ENCODE measurements around the gene CELA3B.
"Not testable (repeated sequence)": the region's sequence is repeated elsewhere in the genome, so short reads cannot be mapped to it uniquely, and the experiment has no call there.

The CELA3B gene

DNA sequence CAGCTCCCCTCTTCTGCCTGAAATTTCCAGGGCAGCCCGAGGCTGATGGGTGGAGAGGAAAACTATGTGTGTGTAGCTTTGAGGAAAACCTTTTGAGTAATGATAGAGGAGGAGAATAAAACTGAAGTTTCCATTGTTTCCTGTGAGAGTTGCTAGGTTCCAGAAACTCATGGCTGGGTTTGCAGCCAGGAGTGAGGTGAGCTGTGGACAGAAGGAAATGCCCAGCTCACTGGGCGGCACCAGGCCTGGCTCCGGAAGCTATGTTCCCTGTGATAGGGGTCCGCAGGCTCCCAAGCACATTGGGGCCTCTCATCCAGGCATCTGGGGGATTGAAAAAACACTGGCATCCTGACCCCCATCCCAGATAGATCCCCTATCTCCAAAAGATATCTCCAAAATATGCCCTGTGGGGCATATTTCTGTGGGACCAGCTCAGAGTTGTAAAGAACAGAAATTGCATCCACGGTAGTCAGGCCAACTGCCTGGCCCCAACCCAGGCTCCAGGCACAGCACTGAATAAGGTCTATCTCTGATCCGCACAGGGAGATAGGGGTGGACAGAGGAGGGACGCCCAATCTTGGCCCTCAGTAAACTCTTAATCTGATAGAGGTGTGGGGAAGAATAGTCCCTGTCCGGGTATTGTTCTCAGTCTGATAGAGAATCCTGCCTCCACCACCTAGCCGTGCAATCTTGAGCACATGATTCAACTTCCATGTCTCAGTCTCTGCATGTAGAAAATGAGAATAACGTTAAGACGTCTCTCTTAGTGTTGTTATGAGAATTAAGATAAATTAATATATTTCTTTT is 37.9 kb upstream of the CELA3B start:
- no peak for DNase-seq (ENCODE audit: low spot score in 2 of 2)
- no peaks in the 10 kb centered on the region for H3K9me3 Mint-ChIP-seq

GRCh38 chr1:21939650-21940374 is 37.0 kb upstream of the CELA3B start:
- Mint-ChIP-seq H3K27me3 (peaks cover 13% of the 10 kb centered on the region), H3K9me3 (no peaks in the 10 kb centered on the region), H3K27ac (no peak overlapping the region), H3K4me3 (no peak overlapping the region), H3K4me1 (peaks cover 12% of the 10 kb centered on the region), H3K36me3 (no peaks in the 10 kb centered on the region)
- ATAC-seq (ENCODE audit: low read depth) (no peak), DNase-seq (ENCODE audit: low spot score in 2 of 2) (no peak)

More for the DNA sequence above, 37.9 kb upstream of the CELA3B start:
- ATAC-seq (ENCODE audit: low read depth): no peak
- no peaks in the 10 kb centered on the region for H3K36me3 Mint-ChIP-seq
- H3K4me1 Mint-ChIP-seq: peaks cover 12% of the 10 kb centered on the region
- peaks cover 13% of the 10 kb centered on the region for H3K27me3 Mint-ChIP-seq
- H3K4me3 Mint-ChIP-seq: peak overlapping the region; percentile 73
- no peak overlapping the region for H3K27ac Mint-ChIP-seq

DNA sequence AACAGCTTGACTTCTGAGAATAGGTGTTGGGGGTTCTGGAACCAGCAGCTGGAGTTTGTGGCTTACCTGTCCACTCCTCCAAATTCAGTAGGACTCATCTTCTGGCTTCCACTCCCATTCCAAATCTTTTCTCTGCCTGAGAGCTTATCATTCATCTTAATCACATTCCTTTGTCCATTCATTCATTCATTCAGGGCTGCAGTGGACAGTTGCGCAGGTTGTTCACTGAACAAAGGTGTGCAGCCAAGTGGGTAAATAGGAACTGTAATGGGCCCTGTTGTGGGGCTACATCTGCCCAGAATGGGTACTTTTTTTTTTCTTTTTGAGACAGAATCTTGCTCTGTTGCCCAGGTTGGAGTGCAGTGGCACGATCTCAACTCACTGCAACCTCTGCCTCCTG is 36.3 kb upstream of the CELA3B start:
- Mint-ChIP-seq H3K4me1 (peaks cover 11% of the 10 kb centered on the region), H3K9me3 (no peaks in the 10 kb centered on the region), H3K36me3 (no peaks in the 10 kb centered on the region), H3K27me3 (peaks cover 10% of the 10 kb centered on the region), H3K27ac (no peak overlapping the region), H3K4me3 (no peak overlapping the region)
- ATAC-seq (ENCODE audit: low read depth): no peak
- no peak for DNase-seq (ENCODE audit: low spot score in 2 of 2)

GRCh38 chr1:21941370-21941769 is 35.5 kb upstream of the CELA3B start:
- DNase-seq (ENCODE audit: low spot score in 2 of 2) (no peak), ATAC-seq (ENCODE audit: low read depth) (no peak)
- no peaks in the 10 kb centered on the region for H3K9me3 Mint-ChIP-seq
- H3K36me3 Mint-ChIP-seq: no peaks in the 10 kb centered on the region
- H3K4me1 Mint-ChIP-seq: peaks cover 7% of the 10 kb centered on the region
- no peak overlapping the region for H3K4me3 Mint-ChIP-seq
- peaks cover 7% of the 10 kb centered on the region for H3K27me3 Mint-ChIP-seq
- no peak overlapping the region for H3K27ac Mint-ChIP-seq

GRCh38 chr1:21942464-21942863 is 34.4 kb upstream of the CELA3B start:
- peaks cover 7% of the 10 kb centered on the region for H3K27me3 Mint-ChIP-seq
- no peak overlapping the region for H3K27ac Mint-ChIP-seq
- ATAC-seq (ENCODE audit: low read depth): no peak
- no peak overlapping the region for H3K4me3 Mint-ChIP-seq
- no peaks in the 10 kb centered on the region for H3K36me3 Mint-ChIP-seq
- no peaks in the 10 kb centered on the region for H3K9me3 Mint-ChIP-seq
- H3K4me1 Mint-ChIP-seq: peaks cover 7% of the 10 kb centered on the region
- no peak for DNase-seq (ENCODE audit: low spot score in 2 of 2)

GRCh38 chr1:21942959-21943640 is 33.7 kb upstream of the CELA3B start:
- H3K27ac Mint-ChIP-seq; H3K36me3 Mint-ChIP-seq; H3K4me3 Mint-ChIP-seq; DNase-seq (ENCODE audit: low spot score in 2 of 2); H3K9me3 Mint-ChIP-seq; ATAC-seq (ENCODE audit: low read depth); H3K27me3 Mint-ChIP-seq; H3K4me1 Mint-ChIP-seq: not testable (repeated sequence)

- no peaks in the 10 kb centered on the region for H3K36me3 Mint-ChIP-seq
- H3K4me3 Mint-ChIP-seq: no peak overlapping the region
- H3K9me3 Mint-ChIP-seq: no peaks in the 10 kb centered on the region
- ATAC-seq (ENCODE audit: low read depth): no peak
- no peak for DNase-seq (ENCODE audit: low spot score in 2 of 2)
- peaks cover 2% of the 10 kb centered on the region for H3K27me3 Mint-ChIP-seq
- H3K4me1 Mint-ChIP-seq: peaks cover 3% of the 10 kb centered on the region
- no peak overlapping the region for H3K27ac Mint-ChIP-seq
Measured at GRCh38 chr1:21944733-21945073, 32.1 kb upstream of the CELA3B start.

DNA sequence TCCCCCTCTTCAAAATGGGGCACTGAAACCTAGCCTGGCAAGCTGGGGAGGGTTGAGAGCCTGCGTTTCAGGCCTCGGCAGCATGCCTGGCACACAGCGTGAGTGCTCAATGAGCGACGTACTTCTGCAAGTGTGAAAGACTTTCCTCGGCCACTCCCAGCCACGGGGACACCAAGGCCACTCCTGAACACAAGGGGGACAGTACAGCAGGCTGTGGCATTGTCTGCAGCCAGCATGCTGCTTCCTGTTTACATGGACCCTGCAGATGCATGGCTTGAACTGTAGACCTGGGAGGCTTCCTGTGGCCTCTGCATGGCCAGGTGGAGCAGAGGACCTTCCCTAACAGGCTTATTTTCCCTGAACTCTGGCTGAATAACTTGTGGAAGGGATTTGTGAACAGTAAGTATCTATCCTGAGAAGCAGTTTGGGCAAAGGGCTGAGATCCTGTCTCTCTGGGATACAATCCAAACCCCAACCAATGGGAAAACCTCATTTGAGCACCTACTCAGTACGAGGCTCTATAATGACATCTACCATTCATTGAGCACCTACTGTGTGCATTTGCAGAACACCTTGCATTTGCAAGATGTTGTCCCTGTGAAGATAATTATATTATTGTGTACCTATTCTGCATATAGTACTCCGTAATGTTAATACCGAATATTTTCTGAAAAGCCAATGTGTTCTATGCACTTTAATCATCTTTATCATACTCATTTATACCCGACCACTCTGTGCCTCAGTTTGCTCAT is 29.8 kb upstream of the CELA3B start:
- no peak overlapping the region for H3K27ac Mint-ChIP-seq

GRCh38 chr1:21950734-21951133 is 26.1 kb upstream of the CELA3B start:
- Mint-ChIP-seq H3K4me1 (no peaks in the 10 kb centered on the region), H3K27me3 (no peaks in the 10 kb centered on the region), H3K27ac (no peak overlapping the region), H3K9me3 (no peaks in the 10 kb centered on the region), H3K4me3 (no peak overlapping the region), H3K36me3 (no peaks in the 10 kb centered on the region)
- ATAC-seq (ENCODE audit: low read depth): no peak
- no peak for DNase-seq (ENCODE audit: low spot score in 2 of 2)

More for the DNA sequence above, 29.8 kb upstream of the CELA3B start:
- H3K36me3 Mint-ChIP-seq: no peaks in the 10 kb centered on the region
- no peaks in the 10 kb centered on the region for H3K4me1 Mint-ChIP-seq
- no peak overlapping the region for H3K4me3 Mint-ChIP-seq
- ATAC-seq (ENCODE audit: low read depth): no peak
- H3K9me3 Mint-ChIP-seq: no peaks in the 10 kb centered on the region
- no peaks in the 10 kb centered on the region for H3K27me3 Mint-ChIP-seq
- DNase-seq (ENCODE audit: low spot score in 2 of 2): no peak

GRCh38 chr1:21951226-21951870 is 25.5 kb upstream of the CELA3B start:
- no peak for ATAC-seq (ENCODE audit: low read depth)
- DNase-seq (ENCODE audit: low spot score in 2 of 2): no peak
- H3K9me3 Mint-ChIP-seq: no peaks in the 10 kb centered on the region
- no peak overlapping the region for H3K27ac Mint-ChIP-seq
- no peak overlapping the region for H3K4me3 Mint-ChIP-seq
- H3K36me3 Mint-ChIP-seq: no peaks in the 10 kb centered on the region
- peaks cover under 1% of the 10 kb centered on the region for H3K27me3 Mint-ChIP-seq
- no peaks in the 10 kb centered on the region for H3K4me1 Mint-ChIP-seq

GRCh38 chr1:21952786-21953520 is 23.9 kb upstream of the CELA3B start:
- Mint-ChIP-seq H3K36me3 (no peaks in the 10 kb centered on the region), H3K27me3 (peaks cover 6% of the 10 kb centered on the region), H3K4me1 (peaks cover 4% of the 10 kb centered on the region), H3K27ac (no peak overlapping the region), H3K4me3 (no peak overlapping the region), H3K9me3 (no peaks in the 10 kb centered on the region)
- ATAC-seq (ENCODE audit: low read depth) (no peak), DNase-seq (ENCODE audit: low spot score in 2 of 2) (no peak)

DNA sequence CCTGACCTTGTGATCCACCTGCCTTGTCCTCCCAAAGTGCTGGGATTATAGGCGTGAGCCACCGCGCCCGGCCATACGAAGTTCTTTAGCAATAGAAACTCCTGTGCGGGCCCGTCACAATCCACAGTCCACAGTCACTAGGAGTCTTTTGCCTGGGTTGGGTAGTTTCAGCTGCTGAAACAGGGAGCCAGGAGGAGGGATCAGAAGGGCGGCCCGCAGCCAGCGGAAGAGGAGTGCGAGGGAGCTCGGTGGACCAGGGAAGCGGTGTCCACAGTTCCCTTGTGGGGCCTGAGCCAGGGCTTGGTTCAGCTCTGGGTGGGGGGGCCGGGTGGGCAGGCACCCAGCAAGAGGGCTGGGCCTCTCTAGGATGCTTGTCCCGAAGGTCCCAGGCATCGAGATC is 21.8 kb upstream of the CELA3B start:
- no peaks in the 10 kb centered on the region for H3K36me3 Mint-ChIP-seq
- no peak for ATAC-seq (ENCODE audit: low read depth)
- no peak overlapping the region for H3K4me3 Mint-ChIP-seq
- DNase-seq (ENCODE audit: low spot score in 2 of 2): no peak
- no peak overlapping the region for H3K27ac Mint-ChIP-seq
- peaks cover 4% of the 10 kb centered on the region for H3K4me1 Mint-ChIP-seq
- H3K27me3 Mint-ChIP-seq: peaks cover 11% of the 10 kb centered on the region
- no peaks in the 10 kb centered on the region for H3K9me3 Mint-ChIP-seq
